Measurements from ENCODE around the gene MACROD1. TPM values are rescaled to one million over a fixed set of nuclear protein-coding genes. Genes with fewer than 3 reads are reported as not detected.

Gene MACROD1
- total RNA-seq, result 61.4 TPM

GRCh38 chr11:64165842-64166635 lies at the start of gene MACROD1:
MACROD1 (minus strand) TSS chr11:64166113; CDS start chr11:64165994, 119 bp downstream.
- Histone ChIP-seq H3K4me1 (peaks cover 30% of the 10 kb centered on the region), H3K4me3 (peak within 1 kb of the TSS; percentile 59 to 65), H3K36me3 (no peaks in the 10 kb centered on the region), H3K27me3 (no peaks in the 10 kb centered on the region), H3K9me3 (no peaks in the 10 kb centered on the region), H3K27ac (peak within 1 kb of the TSS; percentile 82)
- intact Hi-C loops (cut with DNase I), result loop anchor here (10.0 kb wide), 1 partner anchor 1401 kb away; the partner anchor contains the start of gene POLR2G
- TF ChIP-seq CTCF (IDR thresholded peaks at IDR 0.05), result no peak
- TF ChIP-seq POLR2AphosphoS5 (IDR thresholded peaks at IDR 0.05; ENCODE audit: insufficient read depth in 1 of 2, low read depth in 1 of 2), result peak; percentile 30 to 74
- peak in 1 of 2 donors; percentile 16 for TF ChIP-seq POLR2A (IDR thresholded peaks at IDR 0.05)
- DNase-seq (ENCODE audit: extremely low spot score in 2 of 2), result no peak

GRCh38 chr11:64211181-64211872 lies 45.4 kb upstream of the MACROD1 start:
- H3K9me3 ChIP-seq, result no peaks in the 10 kb centered on the region

GRCh38 chr11:64210301-64211020 lies 44.5 kb upstream of the MACROD1 start:
- no peak for DNase-seq (ENCODE audit: extremely low spot score in 2 of 2)

More at GRCh38 chr11:64211181-64211872, 45.4 kb upstream of the MACROD1 start:
- Histone ChIP-seq H3K4me1 (peaks cover 16% of the 10 kb centered on the region), H3K27me3 (no peaks in the 10 kb centered on the region), H3K27ac (no peak overlapping the region), H3K36me3 (no peaks in the 10 kb centered on the region), H3K4me3 (no peak overlapping the region)
- no peak for DNase-seq (ENCODE audit: extremely low spot score in 2 of 2)
- TF ChIP-seq POLR2AphosphoS5 (IDR thresholded peaks at IDR 0.05; ENCODE audit: insufficient read depth in 1 of 2, low read depth in 1 of 2), result no peak
- no peak for TF ChIP-seq CTCF (IDR thresholded peaks at IDR 0.05)
- no peak for TF ChIP-seq POLR2A (IDR thresholded peaks at IDR 0.05)
- intact Hi-C loops (cut with DNase I), result no loop called here

GRCh38 chr11:64209563-64209843 lies 43.6 kb upstream of the MACROD1 start:
- no peak for DNase-seq (ENCODE audit: extremely low spot score in 2 of 2)
- H3K9me3 ChIP-seq, result no peaks in the 10 kb centered on the region
- intact Hi-C loops (cut with DNase I), result loop anchor here (5.0 kb wide), 1 partner anchor 88 kb away; no protein-coding TSS in a partner anchor

More at GRCh38 chr11:64210301-64211020, 44.5 kb upstream of the MACROD1 start:
- H3K27me3 ChIP-seq, result no peaks in the 10 kb centered on the region
- H3K27ac ChIP-seq, result no peak overlapping the region
- no peak for TF ChIP-seq CTCF (IDR thresholded peaks at IDR 0.05)
- TF ChIP-seq POLR2A (IDR thresholded peaks at IDR 0.05), result no peak
- no peak for TF ChIP-seq POLR2AphosphoS5 (IDR thresholded peaks at IDR 0.05; ENCODE audit: insufficient read depth in 1 of 2, low read depth in 1 of 2)
- H3K4me1 ChIP-seq, result peaks cover 16% of the 10 kb centered on the region
- no peaks in the 10 kb centered on the region for H3K36me3 ChIP-seq
- intact Hi-C loops (cut with DNase I), result no loop called here
- H3K4me3 ChIP-seq, result no peak overlapping the region
- H3K9me3 ChIP-seq, result no peaks in the 10 kb centered on the region

More at GRCh38 chr11:64209563-64209843, 43.6 kb upstream of the MACROD1 start:
- H3K27ac ChIP-seq, result no peak overlapping the region
- H3K36me3 ChIP-seq, result no peaks in the 10 kb centered on the region
- H3K27me3 ChIP-seq, result no peaks in the 10 kb centered on the region
- no peak for TF ChIP-seq CTCF (IDR thresholded peaks at IDR 0.05)
- no peak for TF ChIP-seq POLR2A (IDR thresholded peaks at IDR 0.05)
- no peak for TF ChIP-seq POLR2AphosphoS5 (IDR thresholded peaks at IDR 0.05; ENCODE audit: insufficient read depth in 1 of 2, low read depth in 1 of 2)
- H3K4me3 ChIP-seq, result no peak overlapping the region
- peaks cover 21% of the 10 kb centered on the region for H3K4me1 ChIP-seq
